Lower leg skin (tissue), 4 donors: Measurements from ENCODE around the gene AP1S1. TPM values are rescaled to one million over a fixed set of nuclear protein-coding genes. Genes with fewer than 3 reads are reported as not detected.

Experiments used
- DNase-seq, 2 donors: peaks; one replicate each; pipeline ENCODE4 v3.0.0-alpha.2; 2019; ENCODE audit warnings: low spot score in 2 of 2
- H3K4me3 ChIP-seq: fragments of 200-600 bp; sonication (generic); 2 replicates; pipeline ENCODE4 v1.5.1; 2017; ENCODE audit warnings: mild to moderate bottlenecking, low read depth; ENCODE audit not compliant: poor library complexity, severe bottlenecking
- CTCF ChIP-seq, 3 donors: fragments of 450-650 bp; IDR thresholded peaks; one replicate each; pipeline ENCODE4 v1.5.1; 2016; ENCODE audit warnings: antibody characterized with exemption in 3 of 3, mild to moderate bottlenecking in 3 of 3, moderate library complexity in 2 of 3
- POLR2A ChIP-seq, 2 donors: fragments of 450-650 bp; IDR thresholded peaks; one replicate each; pipeline ENCODE4 v1.6.1; 2016 to 2017; ENCODE audit warnings: antibody characterized with exemption in 2 of 2, mild to moderate bottlenecking in 1 of 2, moderate library complexity in 1 of 2
- WGBS, 2 donors: methylation state at CpG; one replicate each; pipeline ENCODE4 v1.1.5; 2018; 5-methylcytosine and 5-hydroxymethylcytosine counted together
- intact Hi-C: fragments of 100-400 bp; cut with DNase I; formaldehyde crosslinking; loops from one replicate; pipeline ENCODE4 v1.15.0; 2023; ENCODE audit warnings: low total_unique reads
- microRNA-seq, 2 donors: library from miRNA; unstranded; fragments of <30 nt; microRNA quantifications; one replicate each; pipeline ENCODE4, GENCODE V29; 2016; ENCODE audit warnings: borderline replicate concordance in 2 of 2, borderline number of aligned reads in 1 of 2
- total RNA-seq, 4 donors: library from RNA; depleted of rRNA; stranded (reverse); fragments of >200 nt; gene quantifications; one replicate each; pipeline ENCODE4 v1.1.0, GENCODE V29; 2016

Gene AP1S1
- total RNA-seq, 4 donors from 2014 or later, result 52.9 to 81.2 (median 61.2) TPM

- intact Hi-C loops, result no loop called here
- 93 to 95% methylated on average over 16 to 19 of the region's 19 CpGs for WGBS, 2 donors
These were observed 55.9 kb downstream of the AP1S1 start for GRCh38 chr7:101210143-101210542.

More at GRCh38 chr7:101210143-101210542, 55.9 kb downstream of the AP1S1 start:
- no peak for TF ChIP-seq CTCF (IDR thresholded peaks at IDR 0.05)
- TF ChIP-seq POLR2A (IDR thresholded peaks at IDR 0.05), result no peak
- no peak for DNase-seq
- H3K4me3 ChIP-seq, result no peak overlapping the region

Small RNAs within 50 kb of the gene (microRNA-seq; reads per million reads assigned to microRNA genes)
- 0 reads per million in 2 donors for gene MIR4653

Other genes with a start within 250 kb of the AP1S1 start
- gene MUC3A, start 204.9 kb upstream of the AP1S1 start, total RNA-seq, result under 1 TPM in 3 of 4 donors, not detected in 1; 0.03 to 0.67 (median 0.12) TPM
- not detected for gene MUC12, start 184.9 kb upstream of the AP1S1 start, total RNA-seq
- not detected for gene MUC17, start 134.4 kb upstream of the AP1S1 start, total RNA-seq
- 10 to 100 TPM; 13.9 to 22.2 (median 17.3) TPM for gene TRIM56, start 69.0 kb upstream of the AP1S1 start, total RNA-seq
- gene SERPINE1, start 27.4 kb upstream of the AP1S1 start, total RNA-seq, result 1 to 10 TPM; 4.8 to 9.4 (median 8.9) TPM
- 1 to 10 TPM in 2 of 4 donors, under 1 TPM in 1, not detected in 1; 0.91 to 6.3 (median 2.5) TPM for gene VGF, start 11.1 kb downstream of the AP1S1 start, total RNA-seq
- not detected for gene NAT16, start 25.8 kb downstream of the AP1S1 start, total RNA-seq
- gene MOGAT3, start 46.6 kb downstream of the AP1S1 start, total RNA-seq, result not detected
- 10 to 100 TPM; 16.4 to 31.9 (median 23.3) TPM for gene PLOD3, start 63.1 kb downstream of the AP1S1 start, total RNA-seq
- gene ZNHIT1, start 63.7 kb downstream of the AP1S1 start, total RNA-seq, result 10 to 100 TPM; 45.3 to 87.6 (median 72.3) TPM
- gene CLDN15, start 83.3 kb downstream of the AP1S1 start, total RNA-seq, result 10 to 100 TPM in 3 of 4 donors, 1 to 10 TPM in 1; 9.5 to 21.2 (median 13.0) TPM
- gene FIS1, start 90.6 kb downstream of the AP1S1 start, total RNA-seq, result 100 to 1,000 TPM; 162 to 273 (median 213) TPM
- 10 to 100 TPM; 10.7 to 15.7 (median 12.5) TPM for gene IFT22, start 167.3 kb downstream of the AP1S1 start, total RNA-seq
- under 1 TPM in 1 of 4 donors, not detected in 3; 0.06 TPM for gene COL26A1, start 208.4 kb downstream of the AP1S1 start, total RNA-seq